OCI-LY3 (cell line): ENCODE data around the gene ENPP5.

Experiments used
- EZH2phosphoT487 ChIP-seq: fragments of 200-600 bp; shearing (Covaris generic); IDR thresholded peaks from 2 replicates; pipeline ENCODE4 v1.6.1; 2018; ENCODE audit warnings: antibody characterized with exemption, mixed run types, low read depth
- TF ChIP-seq, protein P1 (sequence below): fragments of 200-600, 300-600 bp; sonication (generic); IDR thresholded peaks from 2 replicates; pipeline ENCODE4 v1.5.1; 2014; ENCODE audit warnings: antibody characterized with exemption, low read length, low read depth

DNA sequence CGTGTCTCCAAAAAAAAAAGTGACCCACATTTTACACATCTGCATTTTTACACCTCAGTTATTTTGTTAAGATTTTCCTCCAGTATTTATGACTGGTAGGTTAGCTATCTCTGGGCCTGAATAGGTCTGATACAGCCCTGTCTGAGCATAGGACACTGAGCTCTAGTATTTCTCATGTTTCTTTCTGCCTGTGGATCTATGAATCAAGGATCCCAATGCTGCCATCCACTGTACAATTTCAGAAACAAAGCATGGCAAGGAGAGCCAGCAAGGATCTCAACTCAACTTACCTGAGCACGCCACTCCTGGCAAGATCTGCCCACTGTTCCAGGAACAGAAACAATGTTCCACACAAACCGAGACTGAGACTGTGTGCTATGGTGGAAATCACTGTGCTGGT, 36.4 kb upstream of the ENPP5 start:
- TF ChIP-seq, protein P1, sequence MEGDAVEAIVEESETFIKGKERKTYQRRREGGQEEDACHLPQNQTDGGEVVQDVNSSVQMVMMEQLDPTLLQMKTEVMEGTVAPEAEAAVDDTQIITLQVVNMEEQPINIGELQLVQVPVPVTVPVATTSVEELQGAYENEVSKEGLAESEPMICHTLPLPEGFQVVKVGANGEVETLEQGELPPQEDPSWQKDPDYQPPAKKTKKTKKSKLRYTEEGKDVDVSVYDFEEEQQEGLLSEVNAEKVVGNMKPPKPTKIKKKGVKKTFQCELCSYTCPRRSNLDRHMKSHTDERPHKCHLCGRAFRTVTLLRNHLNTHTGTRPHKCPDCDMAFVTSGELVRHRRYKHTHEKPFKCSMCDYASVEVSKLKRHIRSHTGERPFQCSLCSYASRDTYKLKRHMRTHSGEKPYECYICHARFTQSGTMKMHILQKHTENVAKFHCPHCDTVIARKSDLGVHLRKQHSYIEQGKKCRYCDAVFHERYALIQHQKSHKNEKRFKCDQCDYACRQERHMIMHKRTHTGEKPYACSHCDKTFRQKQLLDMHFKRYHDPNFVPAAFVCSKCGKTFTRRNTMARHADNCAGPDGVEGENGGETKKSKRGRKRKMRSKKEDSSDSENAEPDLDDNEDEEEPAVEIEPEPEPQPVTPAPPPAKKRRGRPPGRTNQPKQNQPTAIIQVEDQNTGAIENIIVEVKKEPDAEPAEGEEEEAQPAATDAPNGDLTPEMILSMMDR, result no peak
- no peak for TF ChIP-seq EZH2phosphoT487
